Stimulated activated CD8-positive, alpha-beta memory T cell treated with anti-CD3 and anti-CD28 coated beads, Interleukin-15, amount 100 ng/mL, for 24 hours (primary cell): Measurements from ENCODE around the gene TCEANC2.
A peak's percentile ranks its signal among the peaks of the same experiment; 100 is the strongest.
"Not testable (repeated sequence)": the region's sequence is repeated elsewhere in the genome, so short reads cannot be mapped to it uniquely, and the experiment has no call there.

Source experiments
- DNase-seq: peaks from one replicate; pipeline ENCODE4 v3.0.0-alpha.2; 2020; ENCODE audit warnings: low read depth

The TCEANC2 gene

GRCh38 chr1:54027848-54028247 lies 25.6 kb upstream of the TCEANC2 start:
- DNase-seq = no peak

- DNase-seq = no peak
These were observed 24.8 kb upstream of the TCEANC2 start for GRCh38 chr1:54028306-54029251.

GRCh38 chr1:54037476-54037875 lies 15.9 kb upstream of the TCEANC2 start:
- DNase-seq = no peak

GRCh38 chr1:54041806-54042205 lies 11.6 kb upstream of the TCEANC2 start:
- DNase-seq = no peak

- no peak for DNase-seq
These were observed 7.9 kb upstream of the TCEANC2 start for GRCh38 chr1:54045496-54045895.

- no peak for DNase-seq
These were observed 6.6 kb upstream of the TCEANC2 start for GRCh38 chr1:54046671-54047383.

- DNase-seq = no peak
These were observed 5.8 kb upstream of the TCEANC2 start for GRCh38 chr1:54047384-54048305.

GRCh38 chr1:54050435-54050834 lies 3.0 kb upstream of the TCEANC2 start:
- DNase-seq = not testable (repeated sequence)

- no peak for DNase-seq
These were observed 1.4 kb upstream of the TCEANC2 start for GRCh38 chr1:54051933-54052430.

GRCh38 chr1:54052431-54052933 lies 926 bp upstream of the TCEANC2 start:
- no peak for DNase-seq

- no peak for DNase-seq
These were observed 483 bp downstream of the TCEANC2 start for GRCh38 chr1:54053745-54054437.

GRCh38 chr1:54054438-54054749 lies 986 bp downstream of the TCEANC2 start:
- no peak for DNase-seq

- no peak for DNase-seq
These were observed 10.9 kb downstream of the TCEANC2 start for GRCh38 chr1:54064299-54064698.

- DNase-seq = no peak
These were observed 16.4 kb downstream of the TCEANC2 start for GRCh38 chr1:54069791-54070170.

GRCh38 chr1:54070171-54070837 lies 16.9 kb downstream of the TCEANC2 start:
- DNase-seq = no peak

- DNase-seq = no peak
These were observed 24.0 kb downstream of the TCEANC2 start for GRCh38 chr1:54077359-54077758.

GRCh38 chr1:54080598-54081049 lies 27.2 kb downstream of the TCEANC2 start:
- DNase-seq = no peak

GRCh38 chr1:54081306-54082270 lies 28.2 kb downstream of the TCEANC2 start:
- DNase-seq = peak; percentile 22

GRCh38 chr1:54084794-54085193 lies 31.4 kb downstream of the TCEANC2 start:
- no peak for DNase-seq
